GM19193 (cell line): ENCODE results near the gene TBC1D16.

Experiments
- POLR2A ChIP-seq: IDR thresholded peaks from 4 replicates; pipeline ENCODE4 v1.6.1; 2011; ENCODE audit not compliant: insufficient read depth, insufficient read length; ENCODE audit errors: extremely low read depth

The TBC1D16 gene

GRCh38 chr17:79930877-79931816 is 104.5 kb downstream of the TBC1D16 start:
- TF ChIP-seq POLR2A: no peak

- no peak for TF ChIP-seq POLR2A
Observed at GRCh38 chr17:79930062-79930876, 105.4 kb downstream of the TBC1D16 start.

- no peak for TF ChIP-seq POLR2A
Observed at GRCh38 chr17:79929257-79930061, 106.2 kb downstream of the TBC1D16 start.

DNA sequence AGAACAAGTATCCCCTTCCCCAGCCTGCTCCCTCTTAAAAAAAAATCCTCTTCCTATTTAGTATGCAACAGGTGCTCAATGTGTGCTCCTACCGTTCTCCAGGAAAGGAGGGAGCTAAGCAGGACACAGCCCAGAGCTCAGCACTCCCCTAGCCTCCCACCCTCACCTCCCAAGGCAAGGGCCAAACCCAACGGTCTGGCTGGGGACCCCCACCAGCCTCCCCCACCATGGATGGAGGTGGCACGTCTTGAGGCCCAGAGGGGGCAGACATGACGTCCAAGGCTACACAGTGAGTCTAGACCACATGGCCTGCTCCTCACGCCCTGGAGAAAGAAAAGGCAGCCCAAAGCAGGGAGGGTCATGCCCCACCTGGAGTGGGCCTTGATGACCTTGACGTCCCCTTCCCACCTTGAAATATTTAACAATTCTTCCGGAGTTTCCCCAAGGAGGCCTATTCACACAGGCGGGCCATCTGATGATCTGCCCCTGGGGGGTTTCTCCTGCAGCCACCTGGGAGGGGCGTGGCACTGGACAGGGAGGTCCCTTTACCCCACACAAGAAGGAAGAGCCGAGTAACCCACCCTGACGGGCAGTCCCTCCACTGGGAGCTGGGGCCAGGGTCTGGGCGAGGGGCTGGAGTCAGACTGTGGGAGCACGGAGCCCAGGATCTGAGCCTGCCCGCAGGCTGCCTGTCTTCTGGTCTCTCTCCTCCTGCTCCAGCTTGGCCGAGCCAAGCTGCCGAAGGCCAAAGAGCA is 107.0 kb downstream of the TBC1D16 start:
- no peak for TF ChIP-seq POLR2A

DNA sequence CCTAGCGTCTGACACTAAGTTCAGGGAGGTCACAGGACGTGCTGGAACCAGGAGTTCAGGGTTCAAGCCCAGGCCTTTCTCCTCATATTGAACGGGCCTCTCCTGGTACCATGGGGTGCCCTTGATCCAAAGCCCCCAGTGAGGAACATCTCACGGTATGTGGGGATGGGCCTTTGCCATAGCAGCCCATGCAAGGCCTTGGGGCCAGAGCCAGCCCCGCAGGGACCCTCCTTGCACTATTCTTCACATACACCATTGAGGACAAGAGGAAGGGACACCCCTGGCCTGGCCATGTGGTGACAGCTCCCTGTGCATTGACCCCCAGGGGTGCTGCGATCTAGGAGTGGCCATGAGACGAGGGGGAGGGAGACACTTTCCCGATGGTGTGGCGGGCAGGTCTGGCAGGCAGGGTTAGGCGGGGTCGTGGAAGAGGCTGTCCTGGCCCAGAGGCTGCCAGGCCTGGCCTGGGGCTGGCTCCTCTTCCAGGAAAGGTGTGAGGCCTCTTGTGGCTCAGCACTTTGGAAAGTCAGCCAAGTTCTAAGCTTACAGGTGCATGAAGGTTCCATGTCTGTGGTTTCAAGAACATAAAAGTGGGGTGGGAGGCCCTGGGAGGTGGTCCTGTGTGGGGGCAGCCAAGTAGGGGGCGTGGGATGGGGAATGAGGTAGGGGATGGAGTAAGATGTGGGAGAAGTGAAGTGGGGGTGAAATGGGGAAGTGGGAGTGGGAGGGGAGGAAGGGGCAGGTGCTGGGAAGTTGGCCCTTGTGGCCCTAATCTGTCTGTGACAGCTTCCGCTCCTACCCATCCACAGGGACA is 107.8 kb downstream of the TBC1D16 start:
- TF ChIP-seq POLR2A: no peak

GRCh38 chr17:79927136-79927661 is 108.5 kb downstream of the TBC1D16 start:
- no peak for TF ChIP-seq POLR2A

DNA sequence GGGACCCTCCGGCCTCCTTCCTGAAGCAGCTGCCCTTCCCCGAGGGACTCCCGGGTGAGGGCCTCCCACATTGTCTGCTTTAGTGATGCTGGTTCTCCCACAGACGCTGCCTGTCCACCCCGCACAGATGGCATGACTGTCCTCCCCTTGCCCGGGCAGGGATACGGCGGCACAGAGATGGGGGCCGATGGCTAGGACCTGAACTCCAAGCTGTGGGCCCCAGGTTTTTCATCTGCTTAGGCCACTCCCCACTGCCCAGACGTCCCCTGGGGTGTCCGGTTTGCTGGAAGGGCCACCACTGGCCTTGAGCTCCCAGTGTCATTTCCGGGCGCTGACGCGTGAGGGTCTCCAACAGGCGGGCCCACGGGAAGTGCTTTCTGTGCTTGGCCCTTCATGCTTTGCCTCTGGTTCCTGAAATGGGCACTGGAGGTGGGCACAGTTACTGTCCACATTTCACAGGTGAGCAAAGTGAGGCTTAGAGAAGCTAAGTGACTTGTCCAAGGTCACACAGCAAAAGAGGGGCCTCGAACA is 109.0 kb downstream of the TBC1D16 start:
- TF ChIP-seq POLR2A: no peak

GRCh38 chr17:79926142-79926604 is 109.5 kb downstream of the TBC1D16 start:
- no peak for TF ChIP-seq POLR2A

- no peak for TF ChIP-seq POLR2A
Observed at GRCh38 chr17:79925242-79925957, 110.3 kb downstream of the TBC1D16 start.

GRCh38 chr17:79924639-79924976 is 111.1 kb downstream of the TBC1D16 start:
- no peak for TF ChIP-seq POLR2A

DNA sequence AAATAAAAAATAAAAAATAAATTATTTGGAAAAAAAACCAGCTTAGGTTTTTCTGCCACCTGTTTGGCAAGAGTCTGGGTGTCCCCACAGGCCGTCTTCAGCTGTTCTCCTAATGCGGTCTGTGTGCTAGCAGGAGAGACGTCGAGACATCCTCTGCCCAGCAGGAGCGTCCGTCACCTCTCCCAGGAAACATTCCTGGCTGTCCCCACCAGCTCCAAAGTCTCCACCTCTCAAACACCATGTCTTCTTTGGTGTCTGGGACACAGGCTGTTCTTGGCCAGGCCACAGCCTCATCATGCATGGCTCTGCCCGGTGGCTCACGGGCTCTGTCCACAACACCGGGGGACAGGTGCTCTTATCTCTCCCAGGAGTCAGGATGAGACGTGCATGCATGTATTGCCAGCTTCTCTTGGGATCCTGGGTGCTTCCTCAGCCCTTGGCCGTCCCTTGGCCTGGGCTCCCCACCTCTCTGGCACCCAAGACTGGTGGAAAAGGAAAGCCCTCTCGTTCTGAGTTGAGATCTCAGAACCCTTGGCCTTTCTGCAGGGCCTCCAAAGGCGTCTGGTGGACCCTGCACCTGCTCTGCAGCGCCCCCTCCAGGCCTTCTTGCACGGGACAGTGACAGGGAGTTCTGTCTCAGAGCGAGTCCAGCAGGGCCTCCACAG is 111.6 kb downstream of the TBC1D16 start:
- TF ChIP-seq POLR2A: no peak

DNA sequence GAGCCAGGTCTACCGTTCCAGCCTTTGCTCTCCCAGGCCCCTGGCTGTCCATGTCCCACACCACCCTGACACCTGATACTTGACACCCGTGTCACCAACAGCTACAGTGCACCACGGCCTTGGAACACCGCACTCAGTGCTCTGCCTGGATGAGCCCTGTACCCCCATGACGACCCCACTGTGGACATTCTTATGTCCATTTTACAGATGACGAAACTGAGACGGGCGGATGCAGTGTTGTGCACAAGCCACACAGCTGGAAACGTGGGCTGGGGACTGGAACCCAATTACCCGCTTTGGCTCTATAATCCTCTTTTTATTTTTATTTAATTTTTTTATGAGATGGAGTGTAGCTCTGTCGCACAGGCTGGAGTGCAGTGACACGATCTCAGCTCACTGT is 112.9 kb downstream of the TBC1D16 start:
- no peak for TF ChIP-seq POLR2A
